GM18505 (cell line): ENCODE measurements around the gene TNFRSF4.

ENCODE experiments used
- ATAC-seq: cut with Tn5 transposase; IDR thresholded peaks from one replicate; pipeline ENCODE4 v1.9.1; 2021; ENCODE audit not compliant: unreplicated experiment
- POLR2A ChIP-seq: IDR thresholded peaks from 4 replicates; pipeline ENCODE4 v1.6.1; 2011; ENCODE audit warnings: borderline replicate concordance; ENCODE audit not compliant: insufficient read depth, insufficient read length; ENCODE audit errors: extremely low read depth

Gene TNFRSF4

DNA sequence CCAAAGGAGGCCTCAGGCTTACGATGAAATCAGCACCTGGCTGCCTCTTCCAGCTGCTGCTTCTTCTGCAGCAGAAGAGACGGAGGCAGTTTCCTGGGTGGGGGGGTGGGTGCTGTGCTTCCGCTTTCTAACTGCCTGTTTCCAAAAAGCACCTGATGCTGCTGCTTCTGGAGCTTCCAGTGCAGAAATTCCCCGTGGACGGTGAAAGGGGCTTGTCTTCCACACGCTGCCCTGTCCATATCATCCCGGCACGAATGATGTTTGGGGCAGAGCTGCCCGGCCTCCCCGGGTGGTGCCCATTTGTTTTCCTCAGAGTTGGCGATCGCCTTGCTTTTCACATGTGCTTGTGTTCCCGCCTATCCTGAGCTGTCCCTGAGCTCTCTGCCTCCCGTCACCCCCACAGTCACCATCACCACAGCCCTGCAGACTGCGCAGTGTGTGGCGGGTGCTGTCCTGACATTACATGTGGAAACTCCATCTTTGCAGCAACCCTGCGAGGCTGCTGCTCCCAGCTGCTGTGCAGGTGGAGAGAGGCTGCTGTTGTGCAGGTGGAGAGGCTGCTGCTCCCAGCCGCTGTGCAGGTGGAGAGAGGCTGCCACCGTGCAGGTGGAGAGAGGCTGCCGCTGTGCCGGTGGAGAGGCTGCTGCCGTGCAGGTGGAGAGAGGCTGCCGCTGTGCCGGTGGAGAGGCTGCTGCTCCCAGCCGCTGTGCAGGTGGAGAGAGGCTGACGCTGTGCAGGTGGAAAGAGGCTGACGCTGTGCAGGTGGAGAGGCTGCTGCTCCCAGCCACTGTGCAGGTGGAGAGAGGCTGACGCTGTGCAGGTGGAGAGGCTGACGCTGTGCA lies 38.5 kb downstream of the TNFRSF4 start:
- no peak for ATAC-seq
- no peak for TF ChIP-seq POLR2A

DNA sequence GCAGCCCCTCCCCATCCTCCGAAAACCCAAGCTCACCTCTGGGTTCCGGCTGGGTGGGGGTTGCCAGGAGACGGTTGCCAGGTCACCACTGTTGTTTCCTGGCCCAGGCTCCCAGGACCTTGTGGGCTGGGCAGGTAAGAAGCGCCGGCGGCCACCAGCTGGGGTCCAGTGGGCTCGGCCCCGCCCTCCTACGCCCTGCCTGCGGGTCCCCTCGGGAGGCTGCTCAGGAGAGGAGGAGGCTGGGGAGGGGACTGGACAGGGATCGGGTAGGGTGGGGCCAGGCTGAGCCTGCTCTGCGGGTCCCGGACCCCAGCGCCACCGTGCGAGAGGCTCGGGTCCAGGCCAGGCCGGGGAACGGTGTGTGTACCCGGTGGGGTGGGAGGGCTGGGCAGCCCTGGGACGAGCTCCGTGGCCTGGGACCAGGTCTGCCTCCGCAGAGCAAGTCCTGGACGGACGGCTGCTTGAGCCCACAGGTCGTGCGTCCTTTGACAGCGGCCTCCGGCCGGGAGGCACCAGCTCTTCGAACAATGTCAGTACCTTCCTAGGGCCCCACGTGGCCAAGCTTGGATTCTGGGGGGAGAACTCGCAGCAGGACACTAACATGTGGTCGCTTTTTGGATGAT lies 40.0 kb downstream of the TNFRSF4 start, which contains the start of gene TTLL10:
TSS of gene TTLL10 (plus strand) at position 88 of the 623 bp plus-strand sequence. CDS start 5,336 bp downstream, outside the sequence.
- ATAC-seq, result no peak
- no peak for TF ChIP-seq POLR2A

DNA sequence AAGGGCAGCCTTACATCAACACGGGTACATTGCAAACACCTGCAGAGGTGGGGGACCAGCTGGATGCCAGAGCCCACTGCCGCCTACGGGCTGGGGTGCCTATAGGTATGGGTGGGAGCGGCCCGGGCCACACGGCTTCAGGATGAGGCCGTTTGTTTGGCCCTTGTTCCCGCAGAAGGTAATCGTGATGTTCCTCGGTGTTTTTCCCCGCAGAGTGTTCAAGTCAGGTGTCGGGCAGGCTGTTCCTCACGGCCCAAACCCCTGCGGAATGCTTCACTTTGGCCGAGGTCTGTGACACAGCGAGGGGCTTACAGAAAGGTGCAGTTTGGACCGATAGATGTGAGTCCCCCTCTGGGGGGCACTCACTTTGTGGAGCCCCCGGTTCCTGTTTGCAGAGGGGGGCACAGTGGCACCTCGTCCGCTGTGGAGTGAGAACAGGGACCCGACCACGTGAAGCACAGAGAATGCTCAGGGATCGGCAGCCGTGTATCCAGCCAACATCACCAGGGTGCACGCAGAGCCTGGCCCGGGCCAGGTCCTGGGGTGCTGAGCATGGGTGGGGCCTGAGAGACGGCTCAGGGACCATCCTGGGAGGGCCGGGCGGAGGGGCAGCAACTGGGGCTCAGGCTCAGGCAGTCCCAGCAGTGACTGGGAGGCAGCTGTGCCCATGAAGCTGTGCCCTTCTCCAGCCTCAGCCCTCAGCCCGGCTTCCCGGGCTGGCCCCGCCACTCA lies 40.7 kb downstream of the TNFRSF4 start:
- no peak for ATAC-seq
- TF ChIP-seq POLR2A, result no peak

GRCh38 chr1:1171546-1172340 lies 42.2 kb downstream of the TNFRSF4 start:
- TF ChIP-seq POLR2A, result no peak
- no peak for ATAC-seq

DNA sequence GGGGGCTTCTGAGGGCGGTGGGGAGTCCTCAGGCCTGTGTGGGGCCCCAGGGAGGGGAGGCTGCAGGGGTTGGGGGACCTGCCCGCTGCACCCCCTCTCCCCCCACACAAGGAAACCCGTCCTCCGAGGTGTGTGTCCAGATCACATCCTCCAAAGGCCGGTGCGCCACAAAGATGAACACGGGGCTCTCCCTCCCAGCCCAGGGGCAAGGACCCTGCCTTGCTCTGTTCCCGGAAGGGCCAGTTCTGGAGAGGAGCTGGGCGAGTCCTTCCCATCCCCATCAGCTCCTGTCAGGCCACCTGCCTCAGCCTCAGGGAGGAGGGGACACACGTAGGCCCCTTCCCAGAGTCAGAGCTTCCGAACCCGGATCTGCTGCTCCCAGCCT lies 42.8 kb downstream of the TNFRSF4 start:
- TF ChIP-seq POLR2A, result no peak
- ATAC-seq, result no peak

DNA sequence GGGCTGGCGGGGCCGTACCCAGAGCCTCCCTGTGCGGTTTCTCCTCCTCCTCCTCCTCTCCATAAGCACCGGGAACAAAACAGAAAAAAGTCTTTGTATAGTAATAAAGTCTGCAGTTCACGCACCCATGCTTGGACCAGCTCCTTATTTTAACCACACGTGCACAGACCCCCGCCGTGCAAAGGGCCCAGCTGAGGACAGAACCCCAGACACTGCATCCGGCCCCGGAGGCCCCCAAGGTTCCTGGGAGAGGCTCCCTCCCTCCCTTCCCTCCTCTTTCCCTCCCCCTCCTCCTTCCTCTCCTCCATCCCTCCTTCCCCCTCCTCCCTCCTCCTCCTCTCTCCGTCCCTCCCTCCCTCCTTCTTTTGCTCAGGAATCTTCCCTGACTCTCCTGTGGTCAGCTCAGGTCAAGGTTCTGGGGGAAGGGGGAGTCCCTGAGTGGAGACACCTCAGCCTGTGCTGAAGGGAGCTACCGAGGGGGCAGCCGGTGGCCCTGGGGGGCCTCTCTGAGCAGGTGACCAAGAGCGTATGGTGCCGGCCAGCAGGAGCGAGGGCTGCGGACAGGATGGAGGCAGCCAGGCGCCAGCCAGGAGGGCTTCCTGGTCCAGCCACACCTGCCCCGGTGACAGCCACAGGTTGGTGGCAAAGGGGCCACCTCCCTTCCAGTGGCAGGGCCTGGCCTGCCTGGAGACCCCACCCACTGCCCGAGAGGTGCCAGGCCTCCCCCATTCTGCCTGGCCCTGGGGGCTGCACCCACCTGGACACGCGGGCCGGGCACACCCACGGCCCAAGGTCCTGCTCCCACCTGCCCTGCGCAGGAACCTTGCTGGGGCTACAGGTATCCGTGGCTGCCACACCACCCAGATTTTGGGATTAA lies 43.5 kb downstream of the TNFRSF4 start:
- no peak for ATAC-seq
- no peak for TF ChIP-seq POLR2A

DNA sequence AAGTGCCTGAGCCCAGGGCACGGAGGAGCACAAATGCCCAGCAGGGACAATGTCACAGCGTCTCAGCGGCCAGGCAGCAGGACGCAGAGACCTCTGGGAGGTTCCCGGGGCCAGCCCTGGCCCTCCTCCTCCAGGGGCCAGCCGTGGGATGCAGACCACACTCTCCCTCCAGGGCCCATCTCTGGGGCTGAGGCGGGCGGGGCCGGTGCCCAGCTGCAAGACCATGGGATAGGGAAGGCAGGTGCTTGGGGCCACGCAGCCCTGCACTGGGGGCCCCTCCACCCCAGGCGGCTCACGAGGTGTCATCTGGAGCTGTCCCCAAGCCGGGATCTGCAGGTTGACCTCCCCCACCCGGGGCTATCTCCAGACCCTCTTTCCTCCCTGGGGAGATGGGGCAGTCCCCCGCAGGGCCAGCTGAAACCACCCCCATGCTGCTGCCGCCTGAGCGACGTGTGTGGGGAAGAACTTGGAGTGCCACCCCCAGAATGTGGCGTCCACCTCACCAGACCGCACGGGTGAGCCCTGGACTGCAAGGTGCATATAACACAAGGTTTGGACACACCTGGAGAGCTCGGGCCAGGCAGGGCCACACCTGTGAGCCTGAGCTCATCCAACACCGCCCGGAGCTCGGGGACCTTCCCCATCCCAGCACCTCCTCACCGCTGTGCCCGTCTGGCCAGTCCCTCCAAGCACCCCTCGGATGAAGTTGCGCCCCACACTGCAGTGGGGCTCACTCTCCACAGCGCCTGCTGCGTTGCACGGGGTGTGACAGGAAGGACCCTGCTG lies 44.3 kb downstream of the TNFRSF4 start:
- TF ChIP-seq POLR2A, result no peak
- ATAC-seq, result no peak

DNA sequence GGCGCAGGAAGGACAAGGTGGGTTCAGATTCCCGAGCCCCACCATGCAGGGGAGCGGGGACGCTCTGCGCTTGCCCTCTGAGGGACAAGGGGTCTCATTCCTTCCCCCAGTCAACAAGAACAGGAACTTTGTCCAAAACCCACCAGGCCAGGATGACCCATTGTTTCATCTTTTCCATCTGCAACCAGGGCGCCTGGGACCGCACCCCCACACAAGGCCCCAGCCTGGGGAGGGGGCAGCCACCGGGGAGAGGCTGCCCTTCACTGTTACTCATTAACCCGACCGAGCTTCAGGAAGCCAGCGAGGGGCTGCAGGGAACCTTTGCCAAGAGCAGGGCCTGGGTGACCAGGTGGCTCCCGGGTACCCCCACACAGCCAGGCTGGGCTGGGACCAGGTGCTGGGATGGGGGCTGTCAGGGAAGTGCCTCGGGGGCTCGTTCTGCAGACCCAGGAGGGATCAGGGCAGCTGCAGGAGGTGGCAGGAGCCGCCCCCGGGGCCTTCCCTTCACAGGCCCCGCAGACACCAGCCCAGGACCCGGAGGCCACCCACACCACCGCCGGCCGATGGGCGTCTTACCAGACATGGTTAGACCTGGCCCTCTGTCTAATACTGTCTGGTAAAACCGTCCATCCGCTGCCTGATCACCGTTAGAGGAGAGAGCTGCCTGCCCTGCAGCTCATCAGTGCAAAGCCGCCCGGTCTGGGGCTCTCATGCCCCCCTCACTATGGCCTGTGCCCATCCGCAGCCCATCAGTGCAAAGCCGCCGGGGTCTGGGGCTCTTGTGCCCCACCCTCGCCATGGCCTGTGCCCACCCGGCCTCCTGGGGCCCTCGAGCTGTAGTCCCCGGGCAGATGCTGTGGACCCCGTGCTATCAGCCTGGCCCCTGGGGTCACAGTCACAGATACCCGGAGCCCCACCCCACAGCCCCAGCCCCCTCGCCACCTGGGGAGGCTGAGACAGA lies 45.2 kb downstream of the TNFRSF4 start:
- TF ChIP-seq POLR2A, result no peak
- ATAC-seq, result no peak

DNA sequence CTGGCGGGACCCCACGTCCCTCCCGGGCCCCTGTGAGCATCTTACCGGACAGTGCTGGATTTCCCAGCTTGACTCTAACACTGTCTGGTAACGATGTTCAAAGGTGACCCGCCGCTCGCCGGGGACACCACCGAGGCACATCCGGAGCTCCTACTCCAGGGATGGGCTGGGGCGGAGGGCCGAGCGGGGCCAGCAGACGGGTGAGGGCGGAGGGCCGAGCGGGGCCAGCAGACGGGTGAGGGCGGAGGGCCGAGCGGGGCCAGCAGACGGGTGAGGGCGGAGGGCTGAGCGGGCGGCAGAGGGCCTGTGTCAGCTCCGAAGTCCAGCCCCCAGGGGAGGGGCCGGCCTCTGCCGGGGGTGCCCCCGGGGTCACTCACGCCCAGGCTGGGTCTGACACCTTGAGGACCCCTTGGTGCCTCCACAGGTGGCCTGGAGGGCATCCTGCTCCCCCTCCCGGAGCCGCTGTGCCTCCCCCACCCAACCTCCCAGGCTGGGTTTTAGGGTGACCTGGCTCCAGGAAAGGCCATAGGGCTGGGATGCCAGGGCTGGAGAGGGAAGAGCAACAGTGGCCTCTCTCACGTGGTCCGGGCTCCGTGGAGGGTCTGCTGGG lies 46.0 kb downstream of the TNFRSF4 start:
- no peak for ATAC-seq

DNA sequence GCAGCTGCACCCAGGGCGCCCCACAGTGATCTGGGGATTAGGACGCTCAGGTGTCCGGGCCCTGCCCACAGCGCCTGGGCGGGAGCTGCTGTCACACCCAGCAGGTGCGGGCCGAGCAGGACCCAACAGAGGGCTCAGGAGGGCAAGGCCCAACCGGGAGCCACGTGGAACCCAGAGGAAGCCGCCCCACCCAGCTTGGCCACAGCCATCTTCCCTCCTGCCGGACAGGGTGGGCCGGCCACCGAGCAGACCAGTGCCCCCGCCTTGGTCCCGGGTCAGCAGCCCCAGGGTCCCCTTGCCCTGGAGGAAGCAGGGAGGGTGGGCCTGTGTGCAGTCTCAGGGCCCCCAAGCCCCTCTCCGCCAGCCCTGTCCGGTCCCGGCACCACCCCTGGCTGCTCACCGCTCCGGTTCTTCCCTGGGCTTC lies 46.5 kb downstream of the TNFRSF4 start:
- ATAC-seq, result no peak
- no peak for TF ChIP-seq POLR2A

More for the DNA sequence above, 46.0 kb downstream of the TNFRSF4 start:
- no peak for TF ChIP-seq POLR2A
